Keratinocyte (primary cell): ENCODE data around the gene GPR158. TPM values are rescaled to one million over a fixed set of nuclear protein-coding genes. Genes with fewer than 3 reads are reported as not detected.

Experiments
- DNase-seq: peaks from one replicate; pipeline ENCODE4 v3.0.0-alpha.2; 2011; ENCODE audit warnings: low read depth, missing footprints, low spot score
- FAIRE-seq: peaks from 2 replicates; lab custom pipeline; 2011; peaks lifted over from hg19 to GRCh38; lab: Jason Lieb, UNC
- H2AFZ ChIP-seq: 2 replicates; pipeline ENCODE4 v1.6.0; 2012; ENCODE audit warnings: low read length, control low read depth, inconsistent platforms; ENCODE audit not compliant: control insufficient read depth
- H3K27ac ChIP-seq: 2 replicates; pipeline ENCODE4 v1.5.1; 2011; ENCODE audit warnings: low read length; ENCODE audit not compliant: control insufficient read depth, insufficient read depth
- H3K27me3 ChIP-seq: 3 replicates; pipeline ENCODE4 v1.6.0; 2011; ENCODE audit warnings: low read length; ENCODE audit not compliant: control insufficient read depth, insufficient read depth; ENCODE audit errors: extremely low read depth
- H3K36me3 ChIP-seq, 2 experiments: 2 replicates in 1 of 2; 3 replicates in 1 of 2; pipeline ENCODE4 v1.5.1; 2011; ENCODE audit warnings: low read length in 2 of 2, mild to moderate bottlenecking in 1 of 2; ENCODE audit not compliant: control insufficient read depth in 2 of 2, insufficient read depth in 2 of 2; ENCODE audit errors: extremely low read depth in 1 of 2
- H3K4me1 ChIP-seq: 3 replicates; pipeline ENCODE4 v1.5.1; 2011; ENCODE audit warnings: low read length; ENCODE audit not compliant: control insufficient read depth, insufficient read depth; ENCODE audit errors: extremely low read depth
- H3K4me2 ChIP-seq: 3 replicates; pipeline ENCODE4 v1.6.0; 2011; ENCODE audit warnings: low read depth, low read length; ENCODE audit not compliant: control insufficient read depth, insufficient read depth; ENCODE audit errors: extremely low read depth
- H3K4me3 ChIP-seq, 3 experiments: fragments of 200-600 bp in 1 of 3; sonication (generic) in 1 of 3; 2 replicates in 2 of 3; 3 replicates in 1 of 3; pipeline ENCODE4 v1.5.1; 2011 to 2016; ENCODE audit warnings: low read length in 3 of 3, mild to moderate bottlenecking in 3 of 3, control low read depth in 2 of 3, inconsistent platforms in 1 of 3, low read depth in 1 of 3, mixed read lengths in 1 of 3, mixed run types in 1 of 3, moderate library complexity in 1 of 3; ENCODE audit not compliant: control insufficient read depth in 2 of 3, insufficient read depth in 2 of 3; ENCODE audit errors: extremely low read depth in 1 of 3
- H3K79me2 ChIP-seq: 2 replicates; pipeline ENCODE4 v1.6.0; 2012; ENCODE audit warnings: low read length; ENCODE audit not compliant: control insufficient read depth, insufficient read depth
- H3K9ac ChIP-seq: 3 replicates; pipeline ENCODE4 v1.6.0; 2011; ENCODE audit warnings: low read length; ENCODE audit not compliant: control insufficient read depth, insufficient read depth; ENCODE audit errors: extremely low read depth
- H3K9me1 ChIP-seq: 3 replicates; pipeline ENCODE4 v1.6.0; 2011; ENCODE audit warnings: low read length; ENCODE audit not compliant: control insufficient read depth, insufficient read depth; ENCODE audit errors: extremely low read depth
- H3K9me3 ChIP-seq: 2 replicates; pipeline ENCODE4 v1.5.1; 2012; ENCODE audit warnings: low read depth, low read length; ENCODE audit not compliant: control insufficient read depth
- H4K20me1 ChIP-seq: 3 replicates; pipeline ENCODE4 v1.6.0; 2011; ENCODE audit warnings: low read length; ENCODE audit not compliant: control insufficient read depth, insufficient read depth; ENCODE audit errors: extremely low read depth
- EZH2 ChIP-seq: IDR thresholded peaks from one replicate; pipeline ENCODE4 v1.6.1; 2012; ENCODE audit warnings: inconsistent platforms, mild to moderate bottlenecking, low read length, moderate library complexity
- dilution Hi-C: fragments of 300-500 bp; cut with MboI; formaldehyde crosslinking; loops from one replicate; pipeline ENCODE4 v1.7.0; 2020; ENCODE audit warnings: low sequenced_read_pairs; ENCODE audit not compliant: extremely low pct_ligation_motif_present
- polyA plus RNA-seq, 5 experiments: library from polyadenylated mRNA; depleted of rRNA in 3 of 5; stranded (reverse) in 3 of 5; stranded (forward) in 1 of 5; unstranded in 1 of 5; fragments of >200 nt; gene quantifications; 1 replicate in 1 of 5; 2 replicates in 3 of 5; 3 replicates in 1 of 5; pipeline versions ENCODE4 v1.2.1 to v1.2.3, GENCODE V29; 2011 to 2012; ENCODE audit warnings: missing spikeins in 2 of 5, low read depth in 1 of 5, low replicate concordance in 1 of 5
- TF ChIP-seq, protein P1 (sequence below), 3 experiments: IDR thresholded peaks in 1 of 3; conservative IDR thresholded peaks in 1 of 3; optimal IDR thresholded peaks in 1 of 3; 2 replicates in 2 of 3; 3 replicates in 1 of 3; pipeline versions ENCODE3 to v1.5.1; 2011; ENCODE audit warnings: low read length in 3 of 3, mild to moderate bottlenecking in 3 of 3, moderate library complexity in 2 of 3, control low read depth in 1 of 3, inconsistent platforms in 1 of 3; ENCODE audit not compliant: insufficient read depth in 2 of 3; ENCODE audit errors: extremely low read depth in 1 of 3

The GPR158 gene
- polyA plus RNA-seq, 1 donor (not counting 4 experiments of a cell fraction or from before 2014, with no cell fraction given), result not detected

DNA sequence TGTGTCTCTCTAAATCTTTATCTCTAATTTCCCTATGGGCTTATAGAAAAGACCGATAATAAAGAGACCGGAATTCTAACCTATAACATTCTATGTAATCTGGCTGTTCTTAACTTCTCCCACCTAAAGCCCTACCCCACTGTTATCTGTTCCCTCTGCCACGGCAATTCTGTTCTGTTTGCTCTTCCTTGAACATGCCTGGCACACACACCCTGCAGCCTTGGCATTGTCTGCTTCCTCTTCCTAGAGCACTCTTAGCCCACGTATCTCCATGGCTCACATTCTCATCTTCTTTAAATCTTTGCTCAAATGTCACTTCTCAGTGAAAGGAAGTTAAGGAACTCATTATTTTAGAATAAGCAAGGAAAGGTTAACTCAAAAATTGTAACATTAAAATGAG is 309.2 kb downstream of the GPR158 start:
- Histone ChIP-seq H4K20me1 (no peaks in the 10 kb centered on the region), H3K27ac (no peak overlapping the region), H3K9me3 (no peaks in the 10 kb centered on the region), H3K9me1 (no peaks in the 10 kb centered on the region), H2AFZ (no peak overlapping the region), H3K36me3 (no peaks in the 10 kb centered on the region), H3K4me2 (no peak overlapping the region), H3K4me3 (no peak overlapping the region), H3K27me3 (no peaks in the 10 kb centered on the region), H3K79me2 (no peaks in the 10 kb centered on the region), H3K9ac (no peak overlapping the region), H3K4me1 (no peaks in the 10 kb centered on the region)
- no peak for FAIRE-seq
- TF ChIP-seq EZH2, result no peak
- TF ChIP-seq, protein P1, sequence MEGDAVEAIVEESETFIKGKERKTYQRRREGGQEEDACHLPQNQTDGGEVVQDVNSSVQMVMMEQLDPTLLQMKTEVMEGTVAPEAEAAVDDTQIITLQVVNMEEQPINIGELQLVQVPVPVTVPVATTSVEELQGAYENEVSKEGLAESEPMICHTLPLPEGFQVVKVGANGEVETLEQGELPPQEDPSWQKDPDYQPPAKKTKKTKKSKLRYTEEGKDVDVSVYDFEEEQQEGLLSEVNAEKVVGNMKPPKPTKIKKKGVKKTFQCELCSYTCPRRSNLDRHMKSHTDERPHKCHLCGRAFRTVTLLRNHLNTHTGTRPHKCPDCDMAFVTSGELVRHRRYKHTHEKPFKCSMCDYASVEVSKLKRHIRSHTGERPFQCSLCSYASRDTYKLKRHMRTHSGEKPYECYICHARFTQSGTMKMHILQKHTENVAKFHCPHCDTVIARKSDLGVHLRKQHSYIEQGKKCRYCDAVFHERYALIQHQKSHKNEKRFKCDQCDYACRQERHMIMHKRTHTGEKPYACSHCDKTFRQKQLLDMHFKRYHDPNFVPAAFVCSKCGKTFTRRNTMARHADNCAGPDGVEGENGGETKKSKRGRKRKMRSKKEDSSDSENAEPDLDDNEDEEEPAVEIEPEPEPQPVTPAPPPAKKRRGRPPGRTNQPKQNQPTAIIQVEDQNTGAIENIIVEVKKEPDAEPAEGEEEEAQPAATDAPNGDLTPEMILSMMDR (optimal IDR thresholded peaks at IDR 0.05 in 1 of 3, IDR thresholded peaks at IDR 0.05 in 1 of 3, conservative IDR thresholded peaks at IDR 0.05 in 1 of 3; ENCODE audit: extremely low read depth in 1 of 3, insufficient read depth in 2 of 3, low read length in 3 of 3), result no peak
- DNase-seq, result no peak
- dilution Hi-C loops, result no loop called here

DNA sequence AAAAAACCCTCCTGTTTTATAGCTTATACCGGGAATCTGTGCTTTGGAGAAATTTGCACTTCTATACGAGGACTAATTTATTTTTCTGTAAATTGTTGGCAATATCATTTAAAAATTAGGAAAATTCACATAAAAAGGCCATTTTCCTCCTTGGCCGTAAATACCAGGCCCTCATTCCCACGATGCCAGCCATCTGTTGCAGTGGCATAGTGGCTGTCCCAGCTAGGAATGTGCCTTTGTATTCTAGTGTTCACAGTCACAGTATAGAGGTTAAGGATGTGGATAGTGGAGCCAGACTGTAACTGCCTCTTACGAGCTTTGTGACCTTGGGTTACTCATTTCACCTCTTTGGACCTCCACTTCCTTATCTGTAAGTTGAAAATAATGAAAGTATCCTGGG is 312.5 kb downstream of the GPR158 start:
- H3K27me3 ChIP-seq, result no peaks in the 10 kb centered on the region
- no peaks in the 10 kb centered on the region for H3K4me1 ChIP-seq
- no peaks in the 10 kb centered on the region for H4K20me1 ChIP-seq
- no peaks in the 10 kb centered on the region for H3K9me1 ChIP-seq
- TF ChIP-seq, protein P1 (optimal IDR thresholded peaks at IDR 0.05 in 1 of 3, IDR thresholded peaks at IDR 0.05 in 1 of 3, conservative IDR thresholded peaks at IDR 0.05 in 1 of 3; ENCODE audit: extremely low read depth in 1 of 3, insufficient read depth in 2 of 3, low read length in 3 of 3), result no peak
- TF ChIP-seq EZH2, result no peak
- H3K4me3 ChIP-seq, result no peak overlapping the region
- DNase-seq, result no peak
- no peaks in the 10 kb centered on the region for H3K79me2 ChIP-seq
- H3K27ac ChIP-seq, result no peak overlapping the region
- no peaks in the 10 kb centered on the region for H3K36me3 ChIP-seq
- H3K9ac ChIP-seq, result no peak overlapping the region
- dilution Hi-C loops, result no loop called here
- no peak for FAIRE-seq
- no peak overlapping the region for H3K4me2 ChIP-seq
- H2AFZ ChIP-seq, result no peak overlapping the region
- H3K9me3 ChIP-seq, result no peaks in the 10 kb centered on the region
